Endodermal cell (in vitro differentiated cells): ENCODE data around the gene ATP2B2. TPM values are rescaled to one million over a fixed set of nuclear protein-coding genes. Genes with fewer than 3 reads are reported as not detected.

Experiments
- DNase-seq: peaks from one replicate; pipeline ENCODE4 v3.0.0-alpha.2; 2017
- H3K27ac ChIP-seq: 2 replicates; pipeline ENCODE4 v1.5.1; 2013; ENCODE audit warnings: mild to moderate bottlenecking, low read depth, low read length, moderate library complexity
- H3K27me3 ChIP-seq: 2 replicates; pipeline ENCODE4 v1.6.1; 2013; ENCODE audit warnings: mild to moderate bottlenecking, low read length, moderate library complexity; ENCODE audit not compliant: insufficient read depth, control insufficient read depth, poor library complexity, severe bottlenecking
- H3K36me3 ChIP-seq: 2 replicates; pipeline ENCODE4 v1.7.0; 2013; ENCODE audit warnings: mild to moderate bottlenecking, low read length, moderate library complexity; ENCODE audit not compliant: control insufficient read depth, insufficient read depth
- H3K4me1 ChIP-seq: one replicate; pipeline ENCODE4 v1.7.0; 2013; ENCODE audit warnings: low read length; ENCODE audit not compliant: control insufficient read depth, insufficient read depth
- H3K4me3 ChIP-seq: 2 replicates; pipeline ENCODE4 v1.5.1; 2013; ENCODE audit warnings: mild to moderate bottlenecking, low read length, moderate library complexity
- H3K9ac ChIP-seq: 2 replicates; pipeline ENCODE4 v1.6.1; 2013; ENCODE audit warnings: mild to moderate bottlenecking, low read length, moderate library complexity; ENCODE audit not compliant: poor library complexity, severe bottlenecking; ENCODE audit errors: extremely low read depth
- H3K9me3 ChIP-seq: 2 replicates; pipeline ENCODE4 v1.6.1; 2013; ENCODE audit warnings: mild to moderate bottlenecking, low read length, moderate library complexity; ENCODE audit not compliant: control insufficient read depth
- H3K27ac Mint-ChIP-seq: 2 replicates; pipeline ENCODE4 v1.8.0; 2020; ENCODE audit warnings: mixed read lengths
- H3K27me3 Mint-ChIP-seq: 2 replicates; pipeline ENCODE4 v1.8.0; 2021; ENCODE audit warnings: mild to moderate bottlenecking, mixed read lengths; ENCODE audit not compliant: insufficient read depth
- H3K36me3 Mint-ChIP-seq: 2 replicates; pipeline ENCODE4 v1.8.0; 2020; ENCODE audit warnings: low read depth, mixed read lengths
- H3K4me1 Mint-ChIP-seq: 2 replicates; pipeline ENCODE4 v1.8.0; 2020; ENCODE audit warnings: mixed read lengths
- H3K4me3 Mint-ChIP-seq: 2 replicates; pipeline ENCODE4 v1.8.0; 2020; ENCODE audit warnings: mild to moderate bottlenecking, moderate library complexity, mixed read lengths
- H3K9me3 Mint-ChIP-seq: 2 replicates; pipeline ENCODE4 v1.8.0; 2020; ENCODE audit warnings: mild to moderate bottlenecking, mixed read lengths
- WGBS, 2 experiments: methylation state at CpG; one replicate each; pipeline versions ENCODE4 v1.1.5 to v1.1.7; 2013; ENCODE audit warnings: missing lambda C conversion rate in 2 of 2, mixed read lengths in 1 of 2; ENCODE audit not compliant: insufficient coverage in 1 of 2, insufficient read length in 1 of 2; 5-methylcytosine and 5-hydroxymethylcytosine counted together
- total RNA-seq, 2 donors: library from RNA; stranded (reverse); fragmentation: NEBNext Ultra II Directional in 1 of 2; extraction: Animal tissue kit (Norgen Biotek cat#: 25700) in 1 of 2; gene quantifications; 2 replicates in 1 of 2; 3 replicates in 1 of 2; pipeline ENCODE4 v1.2.1, GENCODE V29; 2021
- TF ChIP-seq, protein P1 (sequence below): fragments of 200-600 bp; sonication (generic); conservative IDR thresholded peaks from 2 replicates; pipeline ENCODE4 v1.5.0; 2021; ENCODE audit warnings: antibody characterized with exemption, mild to moderate bottlenecking

ATP2B2 gene
- total RNA-seq, 2 donors from 2014 or later = 0.09 TPM; not detected in 1

DNA sequence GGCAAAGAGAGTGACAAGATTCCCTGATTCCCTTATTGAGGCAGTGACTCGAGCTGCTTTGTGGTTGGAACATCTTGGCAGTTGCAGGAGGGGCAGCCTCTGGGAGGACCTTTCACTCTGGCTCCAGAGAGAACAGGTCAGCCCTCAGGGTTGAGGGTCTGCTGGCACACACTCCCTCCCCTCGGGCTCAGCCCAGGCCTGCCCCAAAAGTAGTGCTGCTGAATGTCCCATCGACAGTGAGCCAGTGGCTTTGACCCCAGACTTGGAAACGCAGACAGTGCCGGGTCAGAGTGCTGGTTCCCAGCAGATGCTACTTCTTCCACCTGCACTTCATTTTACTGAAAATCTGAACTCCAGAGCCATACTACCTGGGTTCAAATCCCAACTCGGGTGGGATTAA, 25.6 kb upstream of the ATP2B2 start:
- Mint-ChIP-seq H3K4me1 (no peaks in the 10 kb centered on the region), H3K27me3 (peaks cover 4% of the 10 kb centered on the region), H3K36me3 (no peaks in the 10 kb centered on the region), H3K27ac (no peak overlapping the region), H3K4me3 (no peak overlapping the region), H3K9me3 (no peaks in the 10 kb centered on the region)
- peak; percentile 36 for DNase-seq
- TF ChIP-seq, protein P1, sequence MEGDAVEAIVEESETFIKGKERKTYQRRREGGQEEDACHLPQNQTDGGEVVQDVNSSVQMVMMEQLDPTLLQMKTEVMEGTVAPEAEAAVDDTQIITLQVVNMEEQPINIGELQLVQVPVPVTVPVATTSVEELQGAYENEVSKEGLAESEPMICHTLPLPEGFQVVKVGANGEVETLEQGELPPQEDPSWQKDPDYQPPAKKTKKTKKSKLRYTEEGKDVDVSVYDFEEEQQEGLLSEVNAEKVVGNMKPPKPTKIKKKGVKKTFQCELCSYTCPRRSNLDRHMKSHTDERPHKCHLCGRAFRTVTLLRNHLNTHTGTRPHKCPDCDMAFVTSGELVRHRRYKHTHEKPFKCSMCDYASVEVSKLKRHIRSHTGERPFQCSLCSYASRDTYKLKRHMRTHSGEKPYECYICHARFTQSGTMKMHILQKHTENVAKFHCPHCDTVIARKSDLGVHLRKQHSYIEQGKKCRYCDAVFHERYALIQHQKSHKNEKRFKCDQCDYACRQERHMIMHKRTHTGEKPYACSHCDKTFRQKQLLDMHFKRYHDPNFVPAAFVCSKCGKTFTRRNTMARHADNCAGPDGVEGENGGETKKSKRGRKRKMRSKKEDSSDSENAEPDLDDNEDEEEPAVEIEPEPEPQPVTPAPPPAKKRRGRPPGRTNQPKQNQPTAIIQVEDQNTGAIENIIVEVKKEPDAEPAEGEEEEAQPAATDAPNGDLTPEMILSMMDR = no peak
- Histone ChIP-seq H3K4me1 (no peaks in the 10 kb centered on the region), H3K9me3 (no peaks in the 10 kb centered on the region), H3K4me3 (no peak overlapping the region), H3K9ac (no peak overlapping the region), H3K27me3 (no peaks in the 10 kb centered on the region), H3K36me3 (no peaks in the 10 kb centered on the region), H3K27ac (no peak overlapping the region)
- 84 to 91% methylated on average over 1 to 6 of the region's 6 CpGs for WGBS, 2 experiments

DNA sequence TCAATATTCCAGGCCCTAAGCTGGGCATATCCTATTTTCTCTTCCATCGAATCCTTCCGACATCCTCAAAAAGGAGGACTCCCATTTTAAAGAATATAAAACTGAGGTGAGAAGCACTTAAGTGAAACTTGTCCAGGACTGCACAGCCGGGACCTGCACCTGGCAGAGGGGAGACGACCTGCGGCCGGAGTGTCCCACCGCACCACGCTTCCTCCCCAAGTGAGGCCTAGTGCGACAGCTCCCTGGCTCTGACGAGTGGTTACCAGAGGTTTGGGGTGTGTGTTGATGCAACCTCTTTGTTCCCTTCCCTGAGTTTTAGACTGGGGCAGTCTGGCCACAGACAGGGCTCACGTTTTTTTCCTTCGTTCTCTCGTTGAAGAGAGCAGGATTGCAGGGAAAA, 24.9 kb upstream of the ATP2B2 start:
- no peak overlapping the region for H3K4me3 ChIP-seq
- no peak overlapping the region for H3K27ac Mint-ChIP-seq
- H3K4me1 Mint-ChIP-seq = no peaks in the 10 kb centered on the region

DNA sequence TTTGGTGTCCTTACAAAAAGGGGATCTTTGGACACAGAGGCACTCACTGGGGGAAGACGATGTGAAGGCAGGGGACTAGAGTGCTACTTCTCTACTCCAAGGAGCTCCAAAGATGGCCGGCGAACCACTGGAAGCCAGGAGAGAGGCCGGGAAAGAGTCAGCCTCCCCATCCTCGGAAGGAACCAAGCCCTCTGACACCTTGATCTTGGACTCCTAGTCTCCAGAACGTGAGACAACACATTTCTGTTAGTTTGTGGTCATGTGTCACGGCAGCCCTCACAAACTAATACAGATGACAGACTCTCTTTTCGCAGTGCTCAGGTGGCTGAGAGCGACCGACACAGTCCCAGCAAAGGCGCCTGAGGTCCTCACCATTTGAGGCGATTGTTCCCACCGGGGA, 24.4 kb upstream of the ATP2B2 start:
- no peak overlapping the region for H3K9ac ChIP-seq
- no peak overlapping the region for H3K4me3 ChIP-seq
- Mint-ChIP-seq H3K36me3 (no peaks in the 10 kb centered on the region), H3K4me1 (no peaks in the 10 kb centered on the region), H3K4me3 (no peak overlapping the region), H3K9me3 (no peaks in the 10 kb centered on the region), H3K27ac (no peak overlapping the region), H3K27me3 (peaks cover 6% of the 10 kb centered on the region)
- DNase-seq = peak; percentile 18
- no peaks in the 10 kb centered on the region for H3K4me1 ChIP-seq
- 88 to 91% methylated on average over 12 to 13 of the region's 13 CpGs for WGBS, 2 experiments
- TF ChIP-seq, protein P1 = no peak
- H3K27ac ChIP-seq = no peak overlapping the region
- H3K27me3 ChIP-seq = no peaks in the 10 kb centered on the region
- H3K36me3 ChIP-seq = no peaks in the 10 kb centered on the region
- H3K9me3 ChIP-seq = no peaks in the 10 kb centered on the region

More for the DNA sequence above, 24.9 kb upstream of the ATP2B2 start:
- WGBS, 2 experiments = 82 to 89% methylated on average over 12 to 13 of the region's 13 CpGs
- H3K36me3 Mint-ChIP-seq = no peaks in the 10 kb centered on the region
- TF ChIP-seq, protein P1 = no peak
- no peaks in the 10 kb centered on the region for H3K9me3 Mint-ChIP-seq
- no peak overlapping the region for H3K4me3 Mint-ChIP-seq
- Histone ChIP-seq H3K4me1 (no peaks in the 10 kb centered on the region), H3K27me3 (no peaks in the 10 kb centered on the region), H3K27ac (no peak overlapping the region), H3K36me3 (no peaks in the 10 kb centered on the region), H3K9ac (no peak overlapping the region), H3K9me3 (no peaks in the 10 kb centered on the region)
- H3K27me3 Mint-ChIP-seq = peaks cover 5% of the 10 kb centered on the region
- peak; percentile 30 for DNase-seq
